Activated CD8-positive, alpha-beta memory T cell treated with anti-CD3 and anti-CD28 coated beads for 48 hours (primary cell): ENCODE measurements around the gene SMTN.
"Not testable (repeated sequence)": the region's sequence is repeated elsewhere in the genome, so short reads cannot be mapped to it uniquely, and the experiment has no call there.

Experiments used
- DNase-seq, 3 experiments: peaks; one replicate each; pipeline ENCODE4 v3.0.0-alpha.2; 2020; ENCODE audit warnings: low read depth in 2 of 3, low spot score in 2 of 3

Gene SMTN

DNA sequence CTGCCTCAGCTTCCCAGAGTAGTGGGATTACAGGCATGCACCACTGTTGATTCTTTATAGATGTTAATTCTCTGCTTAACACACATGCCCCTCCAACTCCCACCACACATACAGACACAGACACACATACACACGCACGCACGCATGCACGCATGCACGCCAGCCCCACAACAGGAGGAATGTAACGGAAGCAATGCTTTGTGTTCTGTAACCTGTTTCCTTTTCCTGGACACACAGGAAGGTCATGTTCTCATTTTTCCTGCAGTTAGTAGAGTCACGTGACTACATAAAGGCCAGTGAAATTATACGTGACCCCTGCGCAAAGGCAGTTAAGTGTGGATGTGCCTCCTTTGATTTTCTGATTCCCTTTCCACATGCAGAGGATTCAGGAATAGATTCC lies 8.0 kb upstream of the SMTN start:
- DNase-seq: not testable (repeated sequence)

DNA sequence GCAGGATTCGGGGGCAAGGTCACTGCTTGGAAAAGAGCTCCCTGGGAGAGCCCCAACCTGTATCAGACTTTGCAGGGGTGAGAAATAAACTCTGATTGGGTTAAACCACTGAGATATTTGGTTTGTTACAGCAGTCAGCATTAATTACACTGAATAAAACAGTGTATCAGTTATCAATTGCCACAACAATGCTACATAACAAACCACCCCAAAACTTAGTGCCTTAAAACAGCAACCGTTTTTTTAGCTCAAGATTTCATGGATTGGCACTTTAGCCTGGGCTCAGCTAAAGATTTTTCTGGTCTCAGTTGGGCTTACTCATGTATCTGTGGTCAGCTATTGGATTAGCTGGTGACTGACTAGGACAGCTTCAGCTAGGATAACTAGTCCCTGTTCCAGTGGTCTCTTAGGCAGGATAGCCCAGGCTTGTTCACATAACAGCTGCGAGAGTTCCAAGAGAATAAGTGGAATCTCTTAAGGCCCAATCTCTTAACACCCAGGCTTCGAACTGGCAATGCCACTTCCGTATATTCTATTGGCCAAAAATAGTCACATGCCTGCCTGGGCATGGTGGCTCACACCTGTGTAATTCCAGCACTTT lies 7.5 kb upstream of the SMTN start:
- not testable (repeated sequence) for DNase-seq

DNA sequence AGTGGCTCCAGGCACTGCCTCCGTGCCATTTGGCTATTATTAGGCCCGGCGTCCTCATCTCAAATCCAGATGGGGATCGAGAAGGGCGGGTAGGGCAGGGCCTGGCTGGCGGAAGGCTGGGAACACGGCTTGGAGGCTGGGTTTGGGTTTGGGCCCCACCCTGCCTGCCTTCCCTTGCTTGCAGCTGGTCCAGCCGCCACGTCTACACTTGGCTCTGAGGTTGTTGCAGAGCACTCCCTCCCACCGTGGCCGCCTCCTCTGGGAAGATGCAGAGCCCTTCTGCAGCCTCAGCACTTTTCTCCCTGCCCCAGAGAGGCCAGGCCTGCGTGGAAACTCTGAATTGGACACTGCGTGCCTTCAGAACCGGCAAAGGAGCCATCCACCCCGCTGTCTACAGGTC lies 5.2 kb upstream of the SMTN start:
- DNase-seq: no peak

DNA sequence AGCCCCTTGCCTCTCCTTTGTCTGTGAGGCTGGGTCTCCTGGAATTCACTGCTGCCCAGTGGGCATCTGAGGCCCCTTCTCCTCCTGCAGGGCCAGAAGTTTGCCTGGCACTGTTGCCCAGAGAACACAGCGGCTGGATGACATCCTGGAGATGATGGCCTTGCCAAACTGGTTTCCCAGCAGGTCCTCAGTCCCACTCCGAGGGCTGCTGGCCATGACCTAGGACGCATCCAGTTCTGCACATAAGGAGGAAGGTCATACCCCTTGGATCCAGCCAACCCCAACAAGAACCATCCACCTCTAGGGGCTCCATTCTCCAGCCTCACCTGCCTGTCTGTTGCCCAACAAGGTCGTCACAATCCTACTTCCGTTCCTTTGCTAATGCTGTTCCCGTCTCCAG lies 3.4 kb upstream of the SMTN start:
- DNase-seq: no peak

DNA sequence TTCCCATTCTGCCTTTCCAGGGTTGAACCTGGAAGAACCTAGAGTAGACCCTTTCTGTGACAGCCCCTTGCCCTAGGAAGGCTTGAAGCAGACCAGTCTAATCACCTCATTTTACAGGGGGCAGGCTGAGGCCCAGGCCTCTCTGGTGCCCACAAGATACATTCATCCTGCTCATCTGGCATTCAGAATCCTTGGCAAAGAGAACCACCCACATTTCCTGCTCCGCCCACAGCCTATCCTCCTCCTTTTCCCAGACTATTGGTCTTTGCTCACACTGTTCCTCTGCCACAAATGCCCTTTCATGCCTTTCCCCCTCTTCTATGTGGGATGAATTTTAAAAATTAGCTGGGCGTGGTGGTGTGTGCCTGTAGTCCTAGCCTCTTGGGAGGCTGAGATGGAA lies 2.7 kb upstream of the SMTN start:
- DNase-seq: not testable (repeated sequence)

DNA sequence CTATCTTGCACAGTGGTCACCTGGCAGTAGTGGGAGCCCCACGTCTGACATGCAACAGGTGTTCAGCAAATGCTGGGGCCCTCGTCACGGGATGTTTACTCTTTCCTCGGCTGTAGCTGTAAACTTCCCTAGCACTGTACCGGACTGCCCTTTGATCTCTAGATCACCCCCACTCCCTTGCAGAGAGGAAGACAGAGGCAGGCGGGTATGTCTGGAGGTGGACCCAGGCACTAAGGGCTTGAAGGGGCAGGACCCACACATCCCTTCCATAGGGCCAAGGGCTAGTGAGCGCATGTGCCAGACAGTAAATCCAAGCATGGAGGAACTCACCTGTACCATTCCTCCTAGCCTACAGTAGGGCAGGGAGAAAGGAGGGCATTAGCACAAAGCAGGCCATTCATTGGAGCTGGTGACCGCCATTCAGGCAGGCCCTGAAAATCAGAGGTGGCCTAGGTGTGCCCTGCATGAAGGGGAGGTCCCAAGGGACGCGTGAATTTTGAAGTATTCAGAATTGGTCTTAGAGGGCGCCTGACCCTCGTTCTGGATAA lies 1.9 kb upstream of the SMTN start:
- DNase-seq: no peak

DNA sequence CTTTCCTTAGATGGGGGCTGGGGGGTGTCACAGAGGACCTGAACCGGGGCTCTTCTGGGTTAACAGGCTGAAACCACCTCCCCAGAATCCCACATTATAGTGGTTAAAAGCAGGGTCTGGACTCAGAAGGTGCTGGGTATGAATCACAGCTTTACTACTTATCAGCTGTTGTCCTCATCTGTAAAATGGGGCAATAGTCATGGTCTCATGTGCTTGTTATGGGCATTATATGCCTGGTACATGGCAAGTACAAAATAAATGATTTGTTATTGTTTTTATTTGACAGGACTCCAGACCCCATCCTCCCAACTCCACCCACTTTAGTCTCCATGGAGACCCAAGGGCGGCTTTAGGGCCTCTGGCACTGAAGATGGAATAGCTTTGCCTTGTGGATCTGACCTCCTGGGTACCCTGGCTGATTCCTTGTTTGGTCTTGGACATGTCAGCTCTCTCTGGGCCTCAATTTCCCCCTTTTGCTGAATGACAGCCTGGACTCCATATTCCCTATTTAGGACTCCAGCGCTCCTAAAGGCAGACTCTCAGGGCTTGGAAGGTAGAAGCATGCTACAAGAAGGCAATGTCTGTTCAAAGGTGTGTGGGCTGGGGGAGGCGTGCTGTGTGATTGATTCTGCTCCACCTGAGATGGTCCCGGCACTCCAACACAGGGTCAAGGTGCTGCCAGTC lies 812 bp upstream of the SMTN start:
- DNase-seq: no peak

DNA sequence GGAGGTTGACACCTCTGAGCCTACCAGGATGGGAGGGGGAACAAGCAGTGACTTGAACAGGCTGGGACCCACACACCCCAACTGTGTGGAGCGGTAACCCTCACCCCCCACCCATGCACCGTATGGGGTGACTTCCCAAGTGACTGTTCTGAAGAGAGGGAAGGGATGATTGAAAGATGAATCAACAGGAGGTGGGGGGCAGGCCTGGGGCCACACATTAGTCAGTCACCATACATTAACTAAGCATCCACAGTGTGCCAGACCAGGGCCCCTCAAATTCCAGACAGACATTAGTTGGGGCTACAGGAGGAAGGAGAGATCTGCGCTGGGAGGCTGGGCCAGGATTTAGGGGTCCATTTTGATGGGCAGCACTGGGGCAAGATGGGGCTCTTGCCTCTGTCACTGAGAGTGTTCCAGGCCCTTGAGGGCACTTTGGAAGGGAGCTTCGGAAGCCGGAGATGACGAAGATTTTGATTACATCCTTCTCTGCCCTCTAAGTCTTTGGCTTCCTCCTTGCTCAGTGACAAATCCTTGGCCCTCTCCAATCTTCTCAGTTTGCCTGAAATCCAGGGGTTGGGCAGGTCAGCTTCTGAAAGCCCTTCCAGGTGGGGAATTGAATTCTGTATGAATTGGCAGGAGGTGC lies 966 bp downstream of the SMTN start:
- no peak for DNase-seq

DNA sequence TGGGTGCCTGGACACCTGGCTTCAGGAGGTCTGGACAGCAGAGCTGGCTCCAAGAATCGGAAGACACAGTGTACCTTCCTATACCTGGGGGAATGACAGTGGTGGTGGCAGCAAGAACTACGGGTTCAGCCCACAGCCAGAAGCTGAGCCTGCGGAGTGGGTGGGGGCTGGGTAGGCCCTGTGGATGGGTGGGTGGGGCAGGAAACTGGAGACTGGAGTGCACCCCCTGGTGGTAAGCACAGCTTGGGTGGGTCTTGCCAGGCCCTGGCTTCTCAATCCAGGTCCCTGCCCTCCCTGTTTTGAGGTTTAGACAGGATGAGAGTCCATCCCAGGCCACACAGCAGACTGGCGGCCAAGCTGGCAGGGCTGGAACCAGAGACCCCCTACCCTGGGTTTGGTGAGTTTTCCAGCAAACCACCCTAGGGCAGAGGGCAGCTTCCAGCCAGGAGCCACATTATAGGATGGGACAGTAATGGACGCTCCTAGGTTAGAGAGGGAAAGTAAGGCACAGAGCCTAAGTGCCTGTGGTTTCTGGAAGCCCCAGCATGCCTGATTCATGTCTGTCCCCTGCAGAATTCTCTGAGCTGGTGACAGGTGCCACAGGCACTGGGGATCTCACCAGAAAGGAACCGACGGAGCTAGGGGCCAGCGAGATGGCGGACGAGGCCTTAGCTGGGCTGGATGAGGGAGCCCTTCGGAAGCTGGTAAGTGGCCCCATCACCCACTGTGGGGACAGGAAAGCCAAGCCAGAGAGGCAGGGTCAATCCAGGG lies 1.7 kb downstream of the SMTN start:
- DNase-seq: peak in 1 of 3 experiments; percentile 61

DNA sequence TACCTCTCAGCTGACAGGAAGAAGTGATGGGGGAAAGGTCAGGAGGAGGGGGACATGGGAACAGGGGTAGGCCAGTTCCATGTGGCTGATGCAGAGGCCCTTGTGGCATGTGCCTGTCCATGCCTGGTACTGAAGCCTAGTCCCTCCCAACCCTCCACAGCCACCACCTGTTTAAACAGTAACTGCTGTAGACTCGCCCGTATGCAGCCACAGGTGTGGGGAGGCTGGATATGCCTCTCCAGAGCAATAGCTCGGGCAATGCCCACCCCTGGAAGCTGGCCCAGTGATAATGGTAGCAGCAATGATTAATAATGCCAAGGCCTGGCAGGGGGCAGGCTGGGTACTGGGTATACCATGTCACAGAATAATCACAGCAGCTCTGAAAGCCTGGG lies 2.3 kb downstream of the SMTN start:
- DNase-seq: no peak

DNA sequence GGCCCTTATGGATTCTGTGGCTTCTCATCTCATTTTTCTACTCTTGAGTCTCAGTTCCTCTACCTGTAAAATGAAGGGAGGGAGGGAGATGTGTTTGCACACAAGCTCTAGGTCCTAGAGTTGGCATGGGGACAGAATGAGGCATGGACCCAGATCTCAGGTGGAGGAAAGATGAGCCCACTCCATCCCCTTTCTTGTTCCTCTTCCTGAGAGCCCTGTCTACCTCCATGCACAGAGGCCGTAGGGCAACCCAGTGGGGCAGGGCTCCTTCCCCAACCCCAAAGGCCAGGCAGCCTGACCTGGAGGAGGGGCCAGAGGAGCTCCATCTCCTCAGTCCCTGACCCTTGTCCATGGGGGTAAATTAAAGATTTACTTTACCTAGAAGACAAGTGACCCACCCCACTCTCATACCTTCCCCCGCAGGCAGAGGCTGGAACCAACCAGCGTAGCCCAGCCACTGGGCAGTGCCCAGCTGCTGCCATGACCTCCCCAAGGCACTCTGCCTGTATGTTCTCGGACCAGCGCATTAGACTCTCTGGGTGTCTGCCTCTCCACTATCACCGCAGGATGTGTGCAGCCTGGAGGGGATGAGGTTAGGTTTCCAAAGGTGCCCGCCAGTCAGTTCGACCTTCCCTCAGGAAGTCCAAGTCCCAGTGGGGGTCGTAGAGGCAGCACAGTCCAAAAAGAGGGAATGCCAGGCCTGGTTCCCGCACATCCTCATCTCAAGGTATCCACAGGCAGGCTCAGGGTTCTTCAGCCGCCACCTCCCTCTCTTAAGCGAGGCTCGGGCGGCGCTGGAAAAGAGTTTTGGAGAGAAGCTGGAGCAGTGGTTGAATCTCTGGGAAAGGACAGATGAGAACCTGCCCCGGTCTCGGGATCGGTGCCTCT lies 3.0 kb downstream of the SMTN start:
- no peak for DNase-seq

DNA sequence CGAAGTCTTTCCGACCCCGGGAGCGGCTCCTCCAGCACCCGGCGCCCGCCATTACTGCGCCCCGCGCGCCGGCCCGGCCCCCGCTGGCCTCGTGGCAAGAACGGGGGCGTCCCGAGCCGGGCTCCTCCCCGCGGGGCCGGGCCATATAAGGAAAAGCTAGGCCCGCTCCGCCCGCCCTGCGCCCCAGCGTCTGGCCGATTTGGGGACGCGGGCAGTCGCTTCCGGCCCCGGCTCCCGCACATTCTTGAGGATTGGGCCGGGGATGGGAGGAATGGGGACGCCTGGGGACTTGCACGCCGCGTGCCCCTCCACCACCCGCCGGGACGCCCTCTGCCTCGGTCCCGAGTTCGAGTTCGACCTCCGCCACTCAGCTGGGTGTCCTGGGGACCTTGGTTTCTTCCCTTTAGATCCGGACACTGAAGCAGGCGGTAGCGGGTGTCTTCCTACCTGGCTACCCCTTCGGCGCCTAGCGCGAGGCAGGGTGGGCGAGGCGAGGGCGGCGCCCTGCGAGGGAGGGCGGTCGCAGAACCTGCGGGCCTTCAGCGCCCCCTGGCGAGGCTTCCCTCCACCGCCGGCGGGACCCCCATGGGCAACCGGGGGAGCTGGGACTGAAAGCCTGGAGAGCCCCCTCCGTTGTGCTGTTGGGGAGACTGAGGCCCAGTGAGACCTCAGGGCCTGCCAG lies 3.8 kb downstream of the SMTN start:
- DNase-seq: peak; percentile 80 to 85 (median 81)

DNA sequence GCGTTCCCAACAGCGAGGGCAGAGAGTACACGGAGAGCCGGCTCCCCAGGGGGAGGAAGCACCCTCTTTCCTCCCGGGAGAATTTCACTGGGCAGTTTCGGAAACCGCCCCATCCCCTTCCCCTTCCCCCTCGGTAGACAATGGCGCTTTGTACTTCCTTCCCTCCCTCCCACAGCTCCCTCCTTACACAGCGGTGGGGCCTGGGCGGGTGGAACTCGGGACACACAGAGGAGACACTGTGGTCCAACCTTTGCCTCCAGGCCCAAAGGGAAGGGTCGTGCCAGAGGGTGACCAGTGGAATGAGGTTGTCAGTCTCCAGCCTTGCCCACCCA lies 4.3 kb downstream of the SMTN start:
- no peak for DNase-seq

DNA sequence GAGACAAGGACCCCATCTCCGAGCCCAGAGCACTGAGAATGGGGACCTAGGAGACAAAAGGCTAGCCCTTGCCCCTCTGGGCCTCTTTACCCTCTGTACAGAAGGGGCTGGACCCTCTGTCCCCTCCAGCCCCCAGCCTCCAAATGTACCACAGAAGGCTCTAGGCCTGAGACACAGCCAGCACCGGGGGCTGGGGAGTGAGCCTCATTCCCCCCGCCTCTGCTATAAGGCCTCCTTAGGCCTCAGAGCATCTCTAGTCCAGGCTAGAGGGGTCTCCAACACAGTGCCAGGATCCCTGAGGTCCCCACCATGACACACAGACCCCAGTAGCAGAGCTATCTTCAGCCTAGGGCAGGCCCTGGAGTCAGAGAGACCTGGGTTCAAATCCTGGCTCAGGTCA lies 4.8 kb downstream of the SMTN start:
- no peak for DNase-seq

DNA sequence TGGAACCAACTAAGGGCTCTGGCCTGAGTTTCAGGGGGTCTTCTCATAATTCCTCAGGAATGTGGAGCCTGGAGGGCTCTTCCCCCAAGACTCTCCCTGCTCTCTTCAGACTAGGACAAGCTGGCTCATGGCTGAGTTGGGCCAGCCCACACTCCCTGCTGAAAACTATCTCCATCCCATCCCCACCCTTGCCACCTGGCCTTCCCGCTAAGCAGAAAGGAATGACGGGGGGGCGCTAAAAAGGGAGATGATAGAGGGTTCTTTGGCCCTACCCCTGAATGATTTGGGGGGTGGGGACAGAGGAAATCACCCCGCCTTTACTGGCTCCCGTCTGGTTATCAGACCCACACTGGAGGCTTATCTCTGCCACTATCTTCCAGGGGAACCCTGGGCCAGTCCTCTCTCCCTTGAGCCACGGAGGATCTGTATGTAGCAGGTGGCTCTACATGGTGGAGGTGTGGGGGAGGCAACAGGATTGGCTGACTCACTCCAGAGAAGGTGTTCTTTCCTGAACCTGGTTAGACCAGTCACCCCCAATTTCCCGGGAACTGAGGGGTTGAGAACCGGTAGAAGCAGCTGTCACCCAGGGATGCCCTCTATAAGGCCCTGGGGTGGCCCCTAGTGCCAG lies 5.7 kb downstream of the SMTN start:
- DNase-seq: no peak

DNA sequence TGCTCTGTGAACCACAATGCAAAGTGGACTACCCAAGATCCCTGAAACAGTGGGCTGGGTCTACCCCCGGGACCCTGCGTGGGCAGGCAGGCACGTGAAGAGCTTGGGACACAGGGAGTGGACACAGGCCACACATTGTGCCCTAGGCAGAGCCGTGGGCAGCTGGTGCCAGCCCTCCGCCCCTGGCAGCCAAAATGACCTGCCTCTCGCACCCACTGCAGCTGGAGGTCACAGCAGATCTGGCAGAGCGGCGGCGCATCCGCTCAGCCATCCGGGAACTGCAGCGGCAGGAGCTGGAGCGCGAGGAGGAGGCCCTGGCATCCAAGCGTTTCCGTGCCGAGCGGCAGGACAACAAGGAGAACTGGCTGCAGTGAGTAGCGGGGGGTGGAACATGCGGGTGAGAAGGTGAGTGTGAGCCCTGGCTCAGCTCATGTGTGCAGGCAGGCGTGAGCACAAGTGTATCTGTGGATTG lies 6.7 kb downstream of the SMTN start:
- no peak for DNase-seq

DNA sequence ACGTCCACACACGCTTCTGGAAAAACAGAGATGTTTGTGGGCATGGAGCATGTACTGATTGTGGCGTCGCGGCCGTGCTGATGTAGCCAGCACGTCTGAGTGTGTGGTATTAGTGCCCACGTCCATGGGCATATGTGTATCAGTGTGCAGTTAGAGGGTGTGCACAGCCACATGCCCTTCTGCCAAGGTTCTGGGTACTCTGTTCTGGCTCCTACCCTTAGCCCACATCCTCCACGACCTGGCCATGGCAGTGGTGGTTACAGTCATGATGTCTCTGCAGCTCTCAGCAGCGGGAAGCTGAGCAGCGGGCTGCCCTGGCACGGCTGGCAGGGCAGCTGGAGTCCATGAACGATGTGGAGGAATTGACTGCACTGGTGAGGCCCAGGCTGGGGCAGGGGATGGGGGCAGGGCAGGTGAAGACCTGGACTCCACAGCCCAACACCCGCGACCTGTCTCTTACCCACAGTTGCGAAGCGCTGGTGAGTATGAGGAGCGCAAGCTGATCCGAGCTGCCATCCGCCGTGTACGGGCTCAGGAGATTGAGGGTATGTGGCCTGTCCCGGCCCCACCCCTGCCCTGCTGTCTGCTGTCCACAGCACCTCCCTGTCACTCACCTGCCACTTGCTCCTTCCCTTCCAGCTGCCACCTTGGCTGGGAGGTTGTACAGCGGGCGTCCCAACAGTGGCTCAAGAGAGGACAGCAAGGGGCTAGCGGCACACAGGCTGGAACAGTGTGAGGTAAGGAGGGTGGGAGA lies 7.3 kb downstream of the SMTN start:
- no peak for DNase-seq

DNA sequence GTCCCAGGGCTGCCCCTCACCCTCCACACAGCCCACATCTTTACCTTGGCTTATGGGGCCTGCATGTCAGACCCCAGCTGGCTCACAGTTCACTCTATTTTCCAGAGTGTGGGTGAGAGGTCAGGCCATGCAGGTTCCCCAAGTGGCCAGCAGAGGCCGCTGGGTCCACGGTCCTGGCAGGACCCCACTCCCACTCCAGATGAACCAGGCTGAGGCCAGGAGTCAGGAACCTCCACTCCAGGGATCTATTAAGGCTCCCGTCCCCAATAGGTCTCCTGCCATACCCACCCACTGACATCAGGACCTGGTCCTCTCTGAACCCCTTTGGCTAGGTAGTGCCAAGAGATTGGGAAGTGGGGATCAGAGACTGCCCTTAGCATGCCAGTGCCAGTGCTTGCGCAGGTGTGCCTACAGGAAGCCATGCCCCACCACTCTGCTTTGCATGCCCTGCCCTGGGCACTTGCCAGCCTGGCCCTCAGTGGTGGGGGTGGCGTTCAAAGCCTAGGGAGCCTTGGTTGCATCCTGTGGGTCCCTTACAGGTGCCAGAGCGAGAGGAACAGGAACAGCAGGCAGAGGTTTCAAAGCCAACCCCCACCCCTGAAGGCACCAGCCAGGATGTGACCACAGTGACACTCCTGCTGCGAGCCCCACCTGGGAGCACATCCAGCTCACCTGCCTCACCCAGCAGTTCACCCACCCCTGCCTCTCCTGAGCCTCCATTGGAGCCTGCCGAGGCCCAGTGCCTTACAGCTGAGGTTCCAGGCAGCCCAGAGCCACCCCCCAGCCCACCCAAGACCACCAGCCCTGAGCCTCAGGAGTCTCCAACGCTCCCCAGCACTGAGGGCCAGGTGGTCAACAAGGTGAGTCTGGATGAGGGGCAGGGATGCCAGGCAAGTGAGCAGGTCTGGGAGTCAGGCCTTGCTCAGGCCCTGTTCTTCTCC lies 8.3 kb downstream of the SMTN start:
- no peak for DNase-seq
